ENCODE data around the gene PLD5. TPM values are rescaled to one million over a fixed set of nuclear protein-coding genes. Genes with fewer than 3 reads are reported as not detected.

Gene PLD5
- total RNA-seq, 1 donor from 2014 or later = 0.96 TPM

GRCh38 chr1:242525769-242526168, 1.3 kb upstream of the PLD5 start:
- Mint-ChIP-seq H3K9me3 (ENCODE audit: unreplicated experiment) (peaks cover 4% of the 10 kb centered on the region), H3K36me3 (ENCODE audit: unreplicated experiment) (no peaks in the 10 kb centered on the region), H3K4me3 (ENCODE audit: unreplicated experiment) (peak overlapping the region; percentile 85), H3K27me3 (ENCODE audit: unreplicated experiment) (peaks cover 9% of the 10 kb centered on the region), H3K27ac (ENCODE audit: unreplicated experiment) (no peak overlapping the region), H3K4me1 (ENCODE audit: low read depth, unreplicated experiment) (peaks cover 6% of the 10 kb centered on the region)
- no peak for TF ChIP-seq CTCF (IDR thresholded peaks at IDR 0.05; ENCODE audit: partially characterized antibody, unreplicated experiment)
- DNase-seq = no peak

GRCh38 chr1:242525360-242525722, 844 bp upstream of the PLD5 start:
- peak overlapping the region; percentile 5 for H3K27ac Mint-ChIP-seq (ENCODE audit: unreplicated experiment)

GRCh38 chr1:242523719-242524570, 552 bp downstream of the PLD5 start:
- Mint-ChIP-seq H3K36me3 (ENCODE audit: unreplicated experiment) (no peaks in the 10 kb centered on the region), H3K27me3 (ENCODE audit: unreplicated experiment) (peaks cover 9% of the 10 kb centered on the region), H3K27ac (ENCODE audit: unreplicated experiment) (no peak overlapping the region), H3K4me1 (ENCODE audit: low read depth, unreplicated experiment) (peaks cover 6% of the 10 kb centered on the region), H3K9me3 (ENCODE audit: unreplicated experiment) (peaks cover 4% of the 10 kb centered on the region), H3K4me3 (ENCODE audit: unreplicated experiment) (peak overlapping the region; percentile 79)
- no peak for TF ChIP-seq CTCF (IDR thresholded peaks at IDR 0.05; ENCODE audit: partially characterized antibody, unreplicated experiment)
- peak; percentile 83 for DNase-seq

More at GRCh38 chr1:242525360-242525722, 844 bp upstream of the PLD5 start:
- Mint-ChIP-seq H3K4me3 (ENCODE audit: unreplicated experiment) (peak overlapping the region; percentile 85), H3K36me3 (ENCODE audit: unreplicated experiment) (no peaks in the 10 kb centered on the region), H3K9me3 (ENCODE audit: unreplicated experiment) (peaks cover 4% of the 10 kb centered on the region), H3K4me1 (ENCODE audit: low read depth, unreplicated experiment) (peaks cover 6% of the 10 kb centered on the region), H3K27me3 (ENCODE audit: unreplicated experiment) (peaks cover 9% of the 10 kb centered on the region)
- no peak for DNase-seq
- TF ChIP-seq CTCF (IDR thresholded peaks at IDR 0.05; ENCODE audit: partially characterized antibody, unreplicated experiment) = no peak

- peaks cover 4% of the 10 kb centered on the region for H3K9me3 Mint-ChIP-seq (ENCODE audit: unreplicated experiment)
- peaks cover 9% of the 10 kb centered on the region for H3K27me3 Mint-ChIP-seq (ENCODE audit: unreplicated experiment)
- peak overlapping the region; percentile 79 for H3K4me3 Mint-ChIP-seq (ENCODE audit: unreplicated experiment)
- H3K36me3 Mint-ChIP-seq (ENCODE audit: unreplicated experiment) = no peaks in the 10 kb centered on the region
- peaks cover 6% of the 10 kb centered on the region for H3K4me1 Mint-ChIP-seq (ENCODE audit: low read depth, unreplicated experiment)
- no peak overlapping the region for H3K27ac Mint-ChIP-seq (ENCODE audit: unreplicated experiment)
- DNase-seq = no peak
- TF ChIP-seq CTCF (IDR thresholded peaks at IDR 0.05; ENCODE audit: partially characterized antibody, unreplicated experiment) = no peak
These were observed 1.3 kb downstream of the PLD5 start for GRCh38 chr1:242522996-242523718.

All from glutamatergic neuron (in vitro differentiated cells).